Stimulated activated naive CD8-positive, alpha-beta T cell treated with anti-CD3 and anti-CD28 coated beads, Interleukin-15, Interleukin-2, amounts not matched to agents 100 U/mL and 50 U/mL, for 24 hours (primary cell): Measurements from ENCODE around the gene CHEK1.
"Not testable (repeated sequence)": the region's sequence is repeated elsewhere in the genome, so short reads cannot be mapped to it uniquely, and the experiment has no call there.

Experiments
- ATAC-seq: fragments of 150-1000 bp; cut with Tn5 transposase; one replicate; pipeline ENCODE4 v1.10.0; 2021
- DNase-seq: peaks from one replicate; pipeline ENCODE4 v3.0.0; 2021

Gene CHEK1

DNA sequence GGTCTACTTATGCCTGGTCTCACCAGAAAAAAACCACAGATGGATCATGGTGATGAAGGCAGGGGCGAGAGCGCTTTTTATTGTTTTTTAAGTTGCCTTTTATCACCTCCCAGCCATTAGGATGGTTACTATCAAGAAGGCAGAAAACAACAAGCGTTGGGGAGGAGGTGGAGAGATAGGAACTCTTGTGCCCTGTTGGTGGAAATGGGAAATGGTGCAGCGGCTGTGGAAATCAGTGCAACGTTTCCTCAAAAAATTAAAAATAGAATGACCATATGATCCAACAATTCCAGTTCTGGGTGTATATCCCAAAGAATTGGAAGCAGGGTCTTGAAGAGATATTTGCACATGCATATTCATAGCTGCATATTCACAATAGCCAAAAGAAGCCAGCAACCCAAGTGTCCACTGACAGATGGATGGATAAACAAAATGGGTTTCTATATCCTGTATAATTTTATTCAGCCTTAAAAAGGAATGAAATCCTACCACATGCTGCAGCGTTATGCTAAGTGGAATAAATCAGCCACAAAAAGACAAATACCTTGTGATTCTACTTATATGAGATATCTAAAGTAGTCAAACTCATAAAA lies 76.2 kb downstream of the CHEK1 start:
- DNase-seq = no peak
- no peak for ATAC-seq

DNA sequence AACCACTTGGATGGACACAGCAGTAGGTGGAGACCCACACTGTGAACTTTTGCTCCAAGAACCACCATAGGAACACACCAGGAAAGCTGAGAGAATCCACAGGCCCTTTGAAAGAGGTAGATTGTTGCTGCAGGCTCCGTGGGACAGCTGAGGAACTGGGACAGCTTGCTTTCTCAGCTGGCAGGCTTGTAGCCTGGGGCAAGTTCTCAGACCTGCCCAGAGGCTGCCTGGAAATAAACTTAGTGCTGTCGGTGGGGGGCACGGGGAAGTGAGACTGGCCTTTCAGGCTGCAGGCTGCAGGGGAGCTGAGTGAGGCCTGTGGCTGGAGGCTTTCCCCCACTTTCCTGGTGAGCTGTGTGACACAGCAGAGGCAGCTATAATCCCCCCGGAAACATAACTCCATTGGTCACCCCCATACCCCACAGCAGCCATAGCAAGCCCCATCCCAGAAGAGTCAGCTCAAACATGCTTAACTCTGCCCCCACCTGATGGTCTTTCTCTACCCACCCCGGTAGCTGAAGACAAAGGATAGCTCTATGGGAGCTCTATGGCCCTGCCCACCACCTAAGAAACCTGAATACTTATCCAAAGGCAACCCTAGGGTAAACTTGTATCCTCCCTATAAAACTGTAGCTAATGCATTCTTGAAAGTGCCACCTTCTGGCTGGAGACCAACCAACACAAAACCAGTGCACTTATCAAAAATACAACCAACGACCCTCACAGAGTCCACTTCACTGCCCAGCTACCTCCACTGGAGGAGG lies 77.1 kb downstream of the CHEK1 start:
- DNase-seq (no peak), ATAC-seq (no peak)

DNA sequence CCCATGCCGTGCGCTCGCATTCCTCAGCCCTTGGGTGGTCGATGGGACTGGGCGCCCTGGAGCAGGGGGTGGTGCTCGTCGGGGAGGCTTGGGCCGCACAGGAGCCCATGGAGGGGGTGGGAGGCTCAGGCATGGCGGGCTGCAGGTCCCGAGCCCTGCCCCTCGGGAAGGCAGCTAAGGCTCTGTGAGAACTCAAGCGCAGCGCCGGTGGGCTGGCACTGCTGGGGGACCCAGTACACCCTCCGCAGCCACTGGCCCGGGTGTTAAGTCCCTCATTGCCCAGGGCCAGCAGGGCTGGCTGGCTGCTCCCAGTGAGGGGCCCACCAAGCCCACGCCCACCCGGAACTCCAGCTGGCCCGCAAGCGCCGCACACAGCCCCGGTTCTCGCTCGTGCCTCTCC lies 79.7 kb downstream of the CHEK1 start:
- ATAC-seq = not testable (repeated sequence)

DNA sequence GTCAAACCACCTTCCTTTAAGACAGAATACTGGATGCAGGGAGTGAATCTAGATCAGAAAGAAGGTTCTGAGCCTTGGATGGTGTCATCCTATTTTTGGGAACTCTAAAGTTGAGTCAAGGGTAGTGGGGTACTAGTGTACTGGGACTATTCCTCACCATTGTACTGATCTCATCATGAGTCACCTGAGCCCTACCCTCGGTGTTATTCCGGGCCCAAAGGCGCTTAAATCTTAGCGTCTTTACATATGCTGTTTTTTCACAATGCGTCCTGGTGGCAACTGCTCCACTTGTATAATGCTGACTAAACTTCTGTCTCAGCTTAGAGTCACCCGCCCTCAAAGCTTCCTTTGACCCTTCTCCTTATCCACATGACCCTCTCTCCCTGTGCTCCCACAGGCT lies 95.8 kb downstream of the CHEK1 start:
- ATAC-seq (no peak), DNase-seq (no peak)

More for the DNA sequence above, 79.7 kb downstream of the CHEK1 start:
- not testable (repeated sequence) for DNase-seq

DNA sequence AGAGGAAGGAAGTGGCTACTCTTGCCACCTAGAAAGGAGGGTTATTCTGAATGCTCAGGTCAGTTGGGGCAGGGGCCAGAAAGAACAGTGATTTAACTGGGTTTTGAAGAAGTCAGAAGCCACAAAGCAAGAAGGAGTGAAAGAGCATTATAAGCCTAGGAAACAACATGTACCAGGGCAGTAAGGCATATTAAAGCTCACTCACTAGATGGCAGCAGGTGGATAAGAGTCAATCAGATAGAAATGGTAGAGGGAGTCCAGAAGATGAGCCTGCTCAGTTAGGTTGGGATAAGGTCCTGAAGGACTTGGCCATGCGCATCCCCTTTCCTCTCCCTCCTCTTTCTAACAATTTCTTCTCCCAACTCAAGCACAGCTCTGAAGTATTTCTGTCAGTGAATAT lies 99.2 kb downstream of the CHEK1 start:
- no peak for ATAC-seq
- DNase-seq = no peak
